K562 (cell line): Measurements from ENCODE around the gene HK1. TPM values are rescaled to one million over a fixed set of nuclear protein-coding genes. Genes with fewer than 3 reads are reported as not detected.
A peak's percentile ranks its signal among the peaks of the same experiment; 100 is the strongest.

Experiments
- BRF1 ChIP-seq: IDR thresholded peaks from 3 replicates; pipeline ENCODE4 v1.6.1; 2011; ENCODE audit warnings: borderline replicate concordance, mild to moderate bottlenecking; ENCODE audit not compliant: insufficient read length; ENCODE audit errors: extremely low read depth
- CBX3 ChIP-seq, 2 experiments: IDR thresholded peaks; 1 replicate in 1 of 2; 2 replicates in 1 of 2; pipeline ENCODE4 v1.6.1; 2012; ENCODE audit warnings: inconsistent platforms in 2 of 2, low read length in 2 of 2, borderline replicate concordance in 1 of 2, control low read depth in 1 of 2
- ELF1 ChIP-seq: fragments of 200-800 bp; sonication (Bioruptor generic); IDR thresholded peaks from 2 replicates; pipeline ENCODE4 v1.6.1; 2016; ENCODE audit warnings: missing genetic modification characterization, missing compliant biosample characterization
- ELF4 ChIP-seq: fragments of 450-650 bp; formaldehyde crosslinking; IDR thresholded peaks from 2 replicates; pipeline ENCODE4 v1.4.0; 2022; ENCODE audit warnings: missing genetic modification characterization
- ERF ChIP-seq: fragments of 450-650 bp; formaldehyde crosslinking; IDR thresholded peaks from 2 replicates; pipeline ENCODE4 v1.4.0; 2020; ENCODE audit warnings: mild to moderate bottlenecking, mixed read lengths
- KLF6 ChIP-seq: fragments of 250-450 bp; sonication (Bioruptor Pico); IDR thresholded peaks from 2 replicates; pipeline ENCODE4 v1.4.0; 2020; ENCODE audit warnings: mild to moderate bottlenecking, moderate library complexity, borderline replicate concordance
- MAZ ChIP-seq, 2 experiments: fragments of 450-650 bp in 1 of 2; sonication (generic) in 1 of 2; formaldehyde crosslinking; IDR thresholded peaks in 1 of 2; conservative IDR thresholded peaks in 1 of 2; 2 replicates each; pipeline versions ENCODE4 v1.4.0 to v1.5.0; 2020; ENCODE audit warnings: mild to moderate bottlenecking in 1 of 2, missing genetic modification reagents in 1 of 2
- MCM5 ChIP-seq: fragments of 450-650 bp; IDR thresholded peaks from 2 replicates; pipeline ENCODE4 v1.6.1; 2016; ENCODE audit warnings: low read depth
- PATZ1 ChIP-seq: fragments of 250-450 bp; sonication (Bioruptor Pico); IDR thresholded peaks from 2 replicates; pipeline ENCODE4 v1.5.0; 2020; ENCODE audit warnings: mild to moderate bottlenecking, borderline replicate concordance
- POLR2A ChIP-seq: fragments of 450-650 bp; conservative IDR thresholded peaks from 2 replicates; pipeline ENCODE4 v1.6.1; 2016
- RFX1 ChIP-seq: fragments of 450-650 bp; IDR thresholded peaks from 2 replicates; pipeline ENCODE4 v1.6.1; 2016; ENCODE audit warnings: mild to moderate bottlenecking, moderate library complexity
- RFX5 ChIP-seq: IDR thresholded peaks from 2 replicates; pipeline ENCODE4 v1.6.1; 2011; ENCODE audit warnings: low read depth, mild to moderate bottlenecking, improper control_type of control experiment, low read length
- TBP ChIP-seq: optimal IDR thresholded peaks from 2 replicates; pipeline ENCODE3; 2011; ENCODE audit warnings: low read depth, low read length, improper control_type of control experiment
- ZNF133 ChIP-seq: fragments of 250-450 bp; sonication (Bioruptor Pico); IDR thresholded peaks from 2 replicates; pipeline ENCODE4 v1.4.0; 2020; ENCODE audit warnings: mild to moderate bottlenecking
- ZNF316 ChIP-seq: fragments of 450-650 bp; IDR thresholded peaks from 2 replicates; pipeline ENCODE4 v1.6.1; 2016
- ZNF449 ChIP-seq: fragments of 250-450 bp; sonication (Bioruptor Pico); IDR thresholded peaks from 2 replicates; pipeline ENCODE4 v1.8.0; 2022; ENCODE audit warnings: moderate library complexity, mild to moderate bottlenecking, inconsistent platforms
- ZNF707 ChIP-seq: fragments of 250-450 bp; sonication (Bioruptor Pico); conservative IDR thresholded peaks from 2 replicates; pipeline ENCODE4 v1.8.0; 2022; ENCODE audit warnings: inconsistent platforms, mild to moderate bottlenecking, moderate library complexity
- polyA plus RNA-seq, 8 experiments: library from polyadenylated mRNA; depleted of rRNA in 4 of 8; stranded (reverse) in 5 of 8; unstranded in 3 of 8; fragments of >200 nt; fragmentation: Nextera tagmentation in 2 of 8; fragmentation: Illumina TruSeq in 1 of 8; extraction: Ambion mirVana in 2 of 8; extraction: Trizol in 1 of 8; gene quantifications; 2 replicates each; pipeline versions ENCODE4 v1.2.1 to v1.2.3, GENCODE V29; 2011 to 2014; ENCODE audit warnings: inconsistent platforms in 1 of 8, missing spikeins in 1 of 8
- total RNA-seq, 7 experiments: library from RNA; depleted of rRNA in 6 of 7; stranded (reverse); fragments of >200 nt in 6 of 7; fragmentation: Illumina TruSeq in 2 of 7; extraction: Trizol in 2 of 7; gene quantifications; 2 replicates each; pipeline versions ENCODE4 v1.2.1 to v1.2.3, GENCODE V29; 2011 to 2021; ENCODE audit warnings: low replicate concordance in 1 of 7
- TF ChIP-seq, protein P1 (sequence below): fragments of 450-650 bp; IDR thresholded peaks from 2 replicates; pipeline ENCODE4 v1.6.1; 2016; ENCODE audit warnings: antibody characterized with exemption
- TF ChIP-seq, protein P2 (sequence below): fragments of 250-450 bp; sonication (Bioruptor Pico); IDR thresholded peaks from 2 replicates; pipeline ENCODE4 v1.5.1; 2021; ENCODE audit warnings: mild to moderate bottlenecking
- TF ChIP-seq, protein P3 (sequence below): fragments of 250-450 bp; sonication (Bioruptor Pico); IDR thresholded peaks from 2 replicates; pipeline ENCODE4 v1.4.0; 2020; ENCODE audit warnings: mild to moderate bottlenecking, moderate library complexity

Gene HK1
- total and polyA plus RNA-seq, 9 of the 15 experiments (the other 6 are each of a cell fraction or from before 2014, with no cell fraction given), result 29.2 to 444 (median 193) TPM

GRCh38 chr10:69410487-69410886 lies 132.2 kb downstream of the HK1 start (continued):
- TF ChIP-seq TBP (no peak), POLR2A (no peak), RFX5 (no peak), ELF4 (0 out of 2 replicates have a peak, but pooled peaks have one; percentile 24), ERF (CRISPR knock-in tag) (peak; percentile 78; the same call in 1 of the 2 replicates), MAZ (CRISPR knock-in tag; conservative IDR thresholded peaks at IDR 0.05 in 1 of 2, IDR thresholded peaks at IDR 0.05 in 1 of 2) (0 out of 4 replicates have a peak, but pooled peaks of 1 of the 2 experiments have one; percentile 49), KLF6 (CRISPR knock-in tag) (peak; percentile 96), BRF1 (no peak), ZNF707 (CRISPR knock-in tag) (0 out of 2 replicates have a peak, but pooled peaks have one; percentile 32), ZNF133 (no peak), ZNF449 (CRISPR knock-in tag) (peak; percentile 89), RFX1 (no peak), PATZ1 (CRISPR knock-in tag) (no peak), CBX3 (IDR thresholded peaks at IDR 0.05; ENCODE audit: borderline replicate concordance in 1 of 2, low read length in 2 of 2) (no peak), MCM5 (no peak), ELF1 (no peak), ZNF316 (no peak)
- TF ChIP-seq, protein P1, sequence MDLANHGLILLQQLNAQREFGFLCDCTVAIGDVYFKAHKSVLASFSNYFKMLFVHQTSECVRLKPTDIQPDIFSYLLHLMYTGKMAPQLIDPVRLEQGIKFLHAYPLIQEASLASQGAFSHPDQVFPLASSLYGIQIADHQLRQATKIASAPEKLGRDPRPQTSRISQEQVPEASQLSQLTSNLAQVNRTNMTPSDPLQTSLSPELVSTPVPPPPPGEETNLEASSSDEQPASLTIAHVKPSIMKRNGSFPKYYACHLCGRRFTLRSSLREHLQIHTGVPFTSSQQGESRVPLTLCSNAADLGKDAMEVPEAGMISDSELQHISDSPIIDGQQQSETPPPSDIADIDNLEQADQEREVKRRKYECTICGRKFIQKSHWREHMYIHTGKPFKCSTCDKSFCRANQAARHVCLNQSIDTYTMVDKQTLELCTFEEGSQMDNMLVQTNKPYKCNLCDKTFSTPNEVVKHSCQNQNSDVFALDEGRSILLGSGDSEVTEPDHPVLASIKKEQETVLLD, result no peak
- TF ChIP-seq, protein P2, sequence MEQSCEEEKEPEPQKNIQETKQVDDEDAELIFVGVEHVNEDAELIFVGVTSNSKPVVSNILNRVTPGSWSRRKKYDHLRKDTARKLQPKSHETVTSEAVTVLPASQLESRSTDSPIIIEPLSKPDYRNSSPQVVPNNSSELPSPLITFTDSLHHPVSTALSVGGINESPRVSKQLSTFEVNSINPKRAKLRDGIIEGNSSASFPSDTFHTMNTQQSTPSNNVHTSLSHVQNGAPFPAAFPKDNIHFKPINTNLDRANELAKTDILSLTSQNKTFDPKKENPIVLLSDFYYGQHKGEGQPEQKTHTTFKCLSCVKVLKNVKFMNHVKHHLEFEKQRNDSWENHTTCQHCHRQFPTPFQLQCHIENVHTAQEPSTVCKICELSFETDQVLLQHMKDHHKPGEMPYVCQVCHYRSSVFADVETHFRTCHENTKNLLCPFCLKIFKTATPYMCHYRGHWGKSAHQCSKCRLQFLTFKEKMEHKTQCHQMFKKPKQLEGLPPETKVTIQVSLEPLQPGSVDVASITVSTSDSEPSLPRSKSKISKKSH (CRISPR knock-in tag), result no peak
- TF ChIP-seq, protein P3, sequence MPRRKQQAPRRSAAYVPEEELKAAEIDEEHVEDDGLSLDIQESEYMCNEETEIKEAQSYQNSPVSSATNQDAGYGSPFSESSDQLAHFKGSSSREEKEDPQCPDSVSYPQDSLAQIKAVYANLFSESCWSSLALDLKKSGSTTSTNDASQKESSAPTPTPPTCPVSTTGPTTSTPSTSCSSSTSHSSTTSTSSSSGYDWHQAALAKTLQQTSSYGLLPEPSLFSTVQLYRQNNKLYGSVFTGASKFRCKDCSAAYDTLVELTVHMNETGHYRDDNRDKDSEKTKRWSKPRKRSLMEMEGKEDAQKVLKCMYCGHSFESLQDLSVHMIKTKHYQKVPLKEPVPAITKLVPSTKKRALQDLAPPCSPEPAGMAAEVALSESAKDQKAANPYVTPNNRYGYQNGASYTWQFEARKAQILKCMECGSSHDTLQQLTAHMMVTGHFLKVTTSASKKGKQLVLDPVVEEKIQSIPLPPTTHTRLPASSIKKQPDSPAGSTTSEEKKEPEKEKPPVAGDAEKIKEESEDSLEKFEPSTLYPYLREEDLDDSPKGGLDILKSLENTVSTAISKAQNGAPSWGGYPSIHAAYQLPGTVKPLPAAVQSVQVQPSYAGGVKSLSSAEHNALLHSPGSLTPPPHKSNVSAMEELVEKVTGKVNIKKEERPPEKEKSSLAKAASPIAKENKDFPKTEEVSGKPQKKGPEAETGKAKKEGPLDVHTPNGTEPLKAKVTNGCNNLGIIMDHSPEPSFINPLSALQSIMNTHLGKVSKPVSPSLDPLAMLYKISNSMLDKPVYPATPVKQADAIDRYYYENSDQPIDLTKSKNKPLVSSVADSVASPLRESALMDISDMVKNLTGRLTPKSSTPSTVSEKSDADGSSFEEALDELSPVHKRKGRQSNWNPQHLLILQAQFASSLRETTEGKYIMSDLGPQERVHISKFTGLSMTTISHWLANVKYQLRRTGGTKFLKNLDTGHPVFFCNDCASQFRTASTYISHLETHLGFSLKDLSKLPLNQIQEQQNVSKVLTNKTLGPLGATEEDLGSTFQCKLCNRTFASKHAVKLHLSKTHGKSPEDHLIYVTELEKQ (CRISPR knock-in tag), result peak; percentile 83
